HEK293 (cell line): ENCODE data around the gene UTP25.
A peak's percentile ranks its signal among the peaks of the same experiment; 100 is the strongest.

ENCODE experiments used
- GLIS1 ChIP-seq: fragments of 450-650 bp; formaldehyde crosslinking; IDR thresholded peaks from 2 replicates; pipeline ENCODE4 v1.5.1; 2016; ENCODE audit warnings: missing biosample characterization, missing genetic modification characterization
- GLIS2 ChIP-seq: fragments of 450-650 bp; formaldehyde crosslinking; IDR thresholded peaks from 2 replicates; pipeline ENCODE4 v1.5.1; 2016; ENCODE audit warnings: missing biosample characterization, missing genetic modification characterization
- HOXD13 ChIP-seq: sonication (generic); formaldehyde crosslinking; IDR thresholded peaks from 2 replicates; pipeline ENCODE4 v1.8.0; 2022; ENCODE audit warnings: missing genetic modification reagents, borderline replicate concordance
- KLF8 ChIP-seq: fragments of 450-650 bp; formaldehyde crosslinking; IDR thresholded peaks from 2 replicates; pipeline ENCODE4 v1.5.1; 2016; ENCODE audit warnings: missing biosample characterization, missing genetic modification characterization
- MEIS1 ChIP-seq: sonication (generic); formaldehyde crosslinking; IDR thresholded peaks from 2 replicates; pipeline ENCODE4 v1.8.1; 2022; ENCODE audit warnings: missing genetic modification reagents, mild to moderate bottlenecking, borderline replicate concordance
- MZF1 ChIP-seq: fragments of 450-650 bp; formaldehyde crosslinking; IDR thresholded peaks from 2 replicates; pipeline ENCODE4 v1.5.1; 2017; ENCODE audit warnings: missing biosample characterization, missing genetic modification characterization, borderline replicate concordance
- OVOL3 ChIP-seq: fragments of 450-650 bp; formaldehyde crosslinking; IDR thresholded peaks from 2 replicates; pipeline ENCODE4 v1.5.1; 2016; ENCODE audit warnings: missing biosample characterization, missing genetic modification characterization
- PRDM1 ChIP-seq: fragments of 450-650 bp; formaldehyde crosslinking; IDR thresholded peaks from 2 replicates; pipeline ENCODE4; 2016; ENCODE audit warnings: missing biosample characterization, missing genetic modification characterization
- SALL2 ChIP-seq: fragments of 450-650 bp; formaldehyde crosslinking; IDR thresholded peaks from 2 replicates; pipeline ENCODE4 v1.5.0; 2017; ENCODE audit warnings: missing biosample characterization, mild to moderate bottlenecking, missing genetic modification characterization, borderline replicate concordance
- SCRT2 ChIP-seq: fragments of 450-650 bp; formaldehyde crosslinking; IDR thresholded peaks from 2 replicates; pipeline ENCODE4 v1.5.1; 2016; ENCODE audit warnings: missing biosample characterization, missing genetic modification characterization
- SP3 ChIP-seq: fragments of 450-650 bp; formaldehyde crosslinking; IDR thresholded peaks from 2 replicates; pipeline ENCODE4 v1.5.1; 2016; ENCODE audit warnings: missing biosample characterization, missing genetic modification characterization
- SP7 ChIP-seq: fragments of 450-650 bp; formaldehyde crosslinking; IDR thresholded peaks from 2 replicates; pipeline ENCODE4 v1.5.1; 2016; ENCODE audit warnings: missing biosample characterization, missing genetic modification characterization
- ZBTB17 ChIP-seq: fragments of 450-650 bp; formaldehyde crosslinking; IDR thresholded peaks from 2 replicates; pipeline ENCODE4 v1.5.1; 2016; ENCODE audit warnings: missing biosample characterization, missing genetic modification characterization
- ZBTB21 ChIP-seq: fragments of 450-650 bp; formaldehyde crosslinking; IDR thresholded peaks from 2 replicates; pipeline ENCODE4 v1.5.1; 2017; ENCODE audit warnings: missing biosample characterization, missing genetic modification characterization
- ZBTB7A ChIP-seq: fragments of 450-650 bp; formaldehyde crosslinking; IDR thresholded peaks from 2 replicates; pipeline ENCODE4 v1.5.1; 2016; ENCODE audit warnings: low read depth, missing biosample characterization, missing genetic modification characterization
- ZFP69B ChIP-seq: fragments of 450-650 bp; formaldehyde crosslinking; IDR thresholded peaks from 2 replicates; pipeline ENCODE4 v1.5.1; 2016; ENCODE audit warnings: missing biosample characterization, missing genetic modification characterization
- ZNF2 ChIP-seq: fragments of 450-650 bp; formaldehyde crosslinking; IDR thresholded peaks from 2 replicates; pipeline ENCODE4 v1.5.1; 2016; ENCODE audit warnings: missing biosample characterization, missing genetic modification characterization
- ZNF274 ChIP-seq, 2 experiments: fragments of 200-500 bp in 1 of 2; fragments of 450-650 bp in 1 of 2; sonication (Bioruptor generic) in 1 of 2; formaldehyde crosslinking in 1 of 2; IDR thresholded peaks; 2 replicates each; pipeline versions ENCODE4 v1.5.1 to v1.6.1; 2014 to 2016; ENCODE audit warnings: borderline replicate concordance in 1 of 2, inconsistent platforms in 1 of 2, low read length in 1 of 2, missing biosample characterization in 1 of 2, missing genetic modification characterization in 1 of 2
- ZNF302 ChIP-seq: fragments of 450-650 bp; formaldehyde crosslinking; IDR thresholded peaks from 2 replicates; pipeline ENCODE4 v1.5.1; 2016; ENCODE audit warnings: missing biosample characterization, missing genetic modification characterization, low read depth
- ZNF354C ChIP-seq: fragments of 450-650 bp; formaldehyde crosslinking; IDR thresholded peaks from 2 replicates; pipeline ENCODE4 v1.5.1; 2016; ENCODE audit warnings: missing biosample characterization, missing genetic modification characterization, low read depth, borderline replicate concordance
- ZNF433 ChIP-seq: fragments of 450-650 bp; formaldehyde crosslinking; IDR thresholded peaks from 2 replicates; pipeline ENCODE4 v1.5.1; 2016; ENCODE audit warnings: missing biosample characterization, missing genetic modification characterization, low read depth
- ZNF544 ChIP-seq: fragments of 450-650 bp; formaldehyde crosslinking; IDR thresholded peaks from 2 replicates; pipeline ENCODE4 v1.5.0; 2017; ENCODE audit warnings: missing biosample characterization, missing genetic modification characterization
- ZNF558 ChIP-seq: fragments of 450-650 bp; formaldehyde crosslinking; IDR thresholded peaks from 2 replicates; pipeline ENCODE4 v1.5.1; 2016; ENCODE audit warnings: missing biosample characterization, missing genetic modification characterization
- ZNF561 ChIP-seq: fragments of 450-650 bp; IDR thresholded peaks from 2 replicates; pipeline ENCODE4 v1.5.1; 2018; ENCODE audit warnings: missing biosample characterization, missing genetic modification characterization, borderline replicate concordance
- ZNF571 ChIP-seq: fragments of 450-650 bp; formaldehyde crosslinking; IDR thresholded peaks from 2 replicates; pipeline ENCODE4 v1.5.0; 2017; ENCODE audit warnings: missing biosample characterization, missing genetic modification characterization
- ZNF596 ChIP-seq: fragments of 450-650 bp; IDR thresholded peaks from 2 replicates; pipeline ENCODE4 v1.5.0; 2018; ENCODE audit warnings: missing biosample characterization, mild to moderate bottlenecking, missing genetic modification characterization, moderate library complexity
- ZNF654 ChIP-seq: fragments of 450-650 bp; formaldehyde crosslinking; IDR thresholded peaks from 2 replicates; pipeline ENCODE4 v1.5.1; 2016; ENCODE audit warnings: low read depth, missing biosample characterization, missing genetic modification characterization
- ZNF658 ChIP-seq: fragments of 450-650 bp; formaldehyde crosslinking; IDR thresholded peaks from 2 replicates; pipeline ENCODE4; 2016; ENCODE audit warnings: missing biosample characterization, missing genetic modification characterization
- ZNF677 ChIP-seq: fragments of 450-650 bp; IDR thresholded peaks from 2 replicates; pipeline ENCODE4 v1.5.0; 2018; ENCODE audit warnings: missing biosample characterization, mild to moderate bottlenecking, missing genetic modification characterization, moderate library complexity
- ZNF747 ChIP-seq: fragments of 450-650 bp; formaldehyde crosslinking; IDR thresholded peaks from 2 replicates; pipeline ENCODE4 v1.5.1; 2016; ENCODE audit warnings: missing biosample characterization, missing genetic modification characterization
- ZNF830 ChIP-seq: fragments of 450-650 bp; IDR thresholded peaks from 2 replicates; pipeline ENCODE4 v1.5.0; 2018; ENCODE audit warnings: missing biosample characterization, missing genetic modification characterization, low read depth, mild to moderate bottlenecking, moderate library complexity
- ZXDB ChIP-seq: fragments of 450-650 bp; formaldehyde crosslinking; IDR thresholded peaks from 2 replicates; pipeline ENCODE4 v1.5.1; 2016; ENCODE audit warnings: missing biosample characterization, missing genetic modification characterization
- TF ChIP-seq, protein P1 (sequence below): fragments of 450-650 bp; formaldehyde crosslinking; IDR thresholded peaks from 2 replicates; pipeline ENCODE4 v1.5.1; 2017; ENCODE audit warnings: missing biosample characterization, missing genetic modification characterization
- TF ChIP-seq, protein P2 (sequence below): fragments of 450-650 bp; formaldehyde crosslinking; conservative IDR thresholded peaks from 2 replicates; pipeline ENCODE4 v1.5.1; 2016; ENCODE audit warnings: low read depth, missing biosample characterization, missing genetic modification characterization
- TF ChIP-seq, protein P3 (sequence below): fragments of 450-650 bp; formaldehyde crosslinking; IDR thresholded peaks from 2 replicates; pipeline ENCODE4 v1.5.1; 2016; ENCODE audit warnings: missing biosample characterization, missing genetic modification characterization

UTP25 gene

DNA sequence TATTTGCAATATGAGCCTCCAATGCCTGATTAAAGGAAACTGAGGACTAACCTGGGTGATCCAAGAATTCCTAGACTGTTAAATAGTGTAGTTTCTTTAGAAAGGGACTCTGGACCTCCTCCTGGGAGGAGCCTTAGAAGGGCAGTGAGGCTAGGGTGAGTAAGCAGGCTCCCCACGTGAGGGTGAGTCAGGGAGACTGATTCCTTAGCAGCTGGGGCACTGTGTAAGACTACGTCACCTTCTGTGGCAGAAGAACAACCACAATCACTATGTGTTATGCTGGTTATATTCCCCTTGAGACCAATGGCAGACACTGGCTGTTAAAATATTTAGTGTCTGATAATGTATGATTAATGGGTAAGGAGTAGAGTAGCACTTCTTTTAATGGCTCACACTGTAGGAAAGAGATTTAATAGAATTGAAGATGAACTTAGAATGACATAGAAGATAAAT is 56.9 kb downstream of the UTP25 start (continued):
- TF ChIP-seq, protein P1, sequence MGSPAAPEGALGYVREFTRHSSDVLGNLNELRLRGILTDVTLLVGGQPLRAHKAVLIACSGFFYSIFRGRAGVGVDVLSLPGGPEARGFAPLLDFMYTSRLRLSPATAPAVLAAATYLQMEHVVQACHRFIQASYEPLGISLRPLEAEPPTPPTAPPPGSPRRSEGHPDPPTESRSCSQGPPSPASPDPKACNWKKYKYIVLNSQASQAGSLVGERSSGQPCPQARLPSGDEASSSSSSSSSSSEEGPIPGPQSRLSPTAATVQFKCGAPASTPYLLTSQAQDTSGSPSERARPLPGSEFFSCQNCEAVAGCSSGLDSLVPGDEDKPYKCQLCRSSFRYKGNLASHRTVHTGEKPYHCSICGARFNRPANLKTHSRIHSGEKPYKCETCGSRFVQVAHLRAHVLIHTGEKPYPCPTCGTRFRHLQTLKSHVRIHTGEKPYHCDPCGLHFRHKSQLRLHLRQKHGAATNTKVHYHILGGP = peak; percentile 98
- TF ChIP-seq MEIS1 (CRISPR knock-in tag) (no peak), ZBTB21 (tag by site-specific recombination) (peak; percentile 87), ZNF830 (tag by site-specific recombination) (no peak), ZNF561 (tag by site-specific recombination) (no peak; the same call in 1 of the 2 replicates), SALL2 (tag by site-specific recombination) (no peak), ZNF354C (tag by site-specific recombination) (no peak), SCRT2 (tag by site-specific recombination) (peak; percentile 34; the same call in 1 of the 2 replicates), ZFP69B (tag by site-specific recombination) (peak; percentile 46; the same call in 1 of the 2 replicates), ZNF654 (tag by site-specific recombination) (no peak; the same call in 1 of the 2 replicates), ZNF571 (tag by site-specific recombination) (no peak), ZNF677 (tag by site-specific recombination) (no peak), GLIS2 (tag by site-specific recombination) (no peak), SP7 (peak; percentile 95), HOXD13 (CRISPR knock-in tag) (no peak), ZNF2 (tag by site-specific recombination) (peak; percentile 54; the same call in 1 of the 2 replicates), ZNF274 (IDR thresholded peaks at IDR 0.05; ENCODE audit: low read length) (no peak), ZNF274 (tag by site-specific recombination; IDR thresholded peaks at IDR 0.05; ENCODE audit: borderline replicate concordance) (no peak), ZXDB (tag by site-specific recombination) (peak; percentile 62), ZBTB17 (peak; percentile 40; the same call in 1 of the 2 replicates), OVOL3 (tag by site-specific recombination) (no peak), ZNF747 (tag by site-specific recombination) (no peak), ZBTB7A (no peak), MZF1 (0 out of 2 replicates have a peak, but pooled peaks have one; percentile 12), ZNF596 (tag by site-specific recombination) (no peak), ZNF433 (no peak), ZNF302 (no peak), KLF8 (tag by site-specific recombination) (peak; percentile 88), GLIS1 (peak; percentile 35; the same call in 1 of the 2 replicates), ZNF544 (tag by site-specific recombination) (no peak), PRDM1 (no peak; the same call in 1 of the 2 replicates), ZNF558 (tag by site-specific recombination) (0 out of 2 replicates have a peak, but pooled peaks have one; percentile 23), SP3 (tag by site-specific recombination) (no peak; the same call in 1 of the 2 replicates), ZNF658 (tag by site-specific recombination) (no peak)
- TF ChIP-seq, protein P2, sequence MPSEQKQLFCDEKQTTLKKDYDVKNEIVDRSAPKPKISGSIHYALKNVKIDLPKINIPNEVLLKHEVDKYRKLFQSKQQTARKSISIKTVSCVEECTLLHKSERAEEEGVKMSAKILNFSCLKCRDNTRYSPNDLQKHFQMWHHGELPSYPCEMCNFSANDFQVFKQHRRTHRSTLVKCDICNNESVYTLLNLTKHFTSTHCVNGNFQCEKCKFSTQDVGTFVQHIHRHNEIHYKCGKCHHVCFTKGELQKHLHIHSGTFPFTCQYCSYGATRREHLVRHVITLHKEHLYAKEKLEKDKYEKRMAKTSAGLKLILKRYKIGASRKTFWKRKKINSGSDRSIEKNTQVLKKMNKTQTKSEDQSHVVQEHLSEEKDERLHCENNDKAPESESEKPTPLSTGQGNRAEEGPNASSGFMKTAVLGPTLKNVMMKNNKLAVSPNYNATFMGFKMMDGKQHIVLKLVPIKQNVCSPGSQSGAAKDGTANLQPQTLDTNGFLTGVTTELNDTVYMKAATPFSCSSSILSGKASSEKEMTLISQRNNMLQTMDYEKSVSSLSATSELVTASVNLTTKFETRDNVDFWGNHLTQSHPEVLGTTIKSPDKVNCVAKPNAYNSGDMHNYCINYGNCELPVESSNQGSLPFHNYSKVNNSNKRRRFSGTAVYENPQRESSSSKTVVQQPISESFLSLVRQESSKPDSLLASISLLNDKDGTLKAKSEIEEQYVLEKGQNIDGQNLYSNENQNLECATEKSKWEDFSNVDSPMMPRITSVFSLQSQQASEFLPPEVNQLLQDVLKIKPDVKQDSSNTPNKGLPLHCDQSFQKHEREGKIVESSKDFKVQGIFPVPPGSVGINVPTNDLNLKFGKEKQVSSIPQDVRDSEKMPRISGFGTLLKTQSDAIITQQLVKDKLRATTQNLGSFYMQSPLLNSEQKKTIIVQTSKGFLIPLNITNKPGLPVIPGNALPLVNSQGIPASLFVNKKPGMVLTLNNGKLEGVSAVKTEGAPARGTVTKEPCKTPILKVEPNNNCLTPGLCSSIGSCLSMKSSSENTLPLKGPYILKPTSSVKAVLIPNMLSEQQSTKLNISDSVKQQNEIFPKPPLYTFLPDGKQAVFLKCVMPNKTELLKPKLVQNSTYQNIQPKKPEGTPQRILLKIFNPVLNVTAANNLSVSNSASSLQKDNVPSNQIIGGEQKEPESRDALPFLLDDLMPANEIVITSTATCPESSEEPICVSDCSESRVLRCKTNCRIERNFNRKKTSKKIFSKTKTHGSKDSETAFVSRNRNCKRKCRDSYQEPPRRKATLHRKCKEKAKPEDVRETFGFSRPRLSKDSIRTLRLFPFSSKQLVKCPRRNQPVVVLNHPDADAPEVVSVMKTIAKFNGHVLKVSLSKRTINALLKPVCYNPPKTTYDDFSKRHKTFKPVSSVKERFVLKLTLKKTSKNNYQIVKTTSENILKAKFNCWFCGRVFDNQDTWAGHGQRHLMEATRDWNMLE (tag by site-specific recombination) = peak; percentile 35; the same call in 1 of the 2 replicates
- TF ChIP-seq, protein P3, sequence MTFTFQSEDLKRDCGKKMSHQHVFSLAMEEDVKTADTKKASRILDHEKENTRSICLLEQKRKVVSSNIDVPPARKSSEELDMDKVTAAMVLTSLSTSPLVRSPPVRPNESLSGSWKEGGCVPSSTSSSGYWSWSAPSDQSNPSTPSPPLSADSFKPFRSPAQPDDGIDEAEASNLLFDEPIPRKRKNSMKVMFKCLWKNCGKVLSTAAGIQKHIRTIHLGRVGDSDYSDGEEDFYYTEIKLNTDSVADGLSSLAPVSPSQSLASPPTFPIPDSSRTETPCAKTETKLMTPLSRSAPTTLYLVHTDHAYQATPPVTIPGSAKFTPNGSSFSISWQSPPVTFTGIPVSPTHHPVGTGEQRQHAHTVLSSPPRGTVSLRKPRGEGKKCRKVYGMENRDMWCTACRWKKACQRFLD = no peak
